K562 (cell line): ENCODE results near the gene CLCF1. TPM values are rescaled to one million over a fixed set of nuclear protein-coding genes. Genes with fewer than 3 reads are reported as not detected.

Experiments used
- ATAC-seq: fragments of 200-7000 bp; cut with Tn5 transposase; 3 replicates; pipeline ENCODE4 v1.9.1; 2020; ENCODE audit warnings: moderate library complexity
- BruUV-seq: library from RNA; stranded (reverse); fragments of 400-500 nt; replicated peaks from 2 replicates; lab custom pipeline; 2021; lab: Mats Ljungman, UMichigan
- CTCF ChIA-PET: fragments of 300-600 bp; formaldehyde crosslinking; extraction: SDS; loops from one replicate; lab custom pipeline; 2021; ENCODE audit warnings: low intra/inter-chr PET ratio; lab: Yijun Ruan, JAX
- POLR2A ChIA-PET: fragments of 300-600, 350-650 bp; sonication (Branson Sonifier 250); formaldehyde crosslinking; extraction: SDS; loops from one replicate; lab custom pipeline; 2021; ENCODE audit warnings: antibody characterized with exemption, inconsistent platforms; lab: Yijun Ruan, JAX
- DNase-seq, 4 experiments: peaks; one replicate each; pipeline versions ENCODE4 v3.0.0 to v3.0.0-alpha.2; 2011 to 2018; ENCODE audit warnings: low spot score in 3 of 4, mixed read lengths in 3 of 4; ENCODE audit errors: extremely low read depth in 1 of 4
- FAIRE-seq: peaks from 2 replicates; lab custom pipeline; 2011; peaks lifted over from hg19 to GRCh38; lab: Jason Lieb, UNC
- H2AFZ ChIP-seq: 2 replicates; pipeline ENCODE4 v1.6.0; 2011; ENCODE audit warnings: low read depth, low read length, control low read depth, inconsistent platforms
- H3K27ac ChIP-seq: fragments of 200-600 bp; 3 replicates; pipeline ENCODE4 v1.8.0; 2011; ENCODE audit warnings: low read depth, mild to moderate bottlenecking, control low read depth, inconsistent platforms, low read length, moderate library complexity, mixed read lengths; ENCODE audit errors: extremely low read depth
- H3K27me3 ChIP-seq, 2 experiments: fragments of 300-600 bp in 1 of 2; 2 replicates in 1 of 2; 3 replicates in 1 of 2; pipeline versions ENCODE4 v1.6.0 to v1.8.0; 2011; ENCODE audit warnings: inconsistent platforms in 2 of 2, low read length in 2 of 2, mild to moderate bottlenecking in 1 of 2, mixed read lengths in 1 of 2, moderate library complexity in 1 of 2; ENCODE audit not compliant: control insufficient read depth in 2 of 2, insufficient read depth in 2 of 2
- H3K36me3 ChIP-seq: fragments of 300-600 bp; 3 replicates; pipeline ENCODE4 v1.8.0; 2011; ENCODE audit warnings: mild to moderate bottlenecking, low read length, inconsistent platforms; ENCODE audit not compliant: control insufficient read depth, insufficient read depth
- H3K4me1 ChIP-seq, 2 experiments: fragments of 200-600 bp in 1 of 2; replicated peaks in 1 of 2; 2 replicates in 1 of 2; 3 replicates in 1 of 2; pipeline versions ENCODE4 v1.5.1 to v1.8.0; 2011; ENCODE audit warnings: inconsistent platforms in 2 of 2, low read length in 2 of 2, mild to moderate bottlenecking in 1 of 2, mixed read lengths in 1 of 2, moderate library complexity in 1 of 2; ENCODE audit not compliant: control insufficient read depth in 2 of 2, insufficient read depth in 2 of 2
- H3K4me2 ChIP-seq: 2 replicates; pipeline ENCODE4 v1.6.1; 2011; ENCODE audit warnings: low read length, control low read depth, inconsistent platforms, mixed read lengths; ENCODE audit not compliant: insufficient read depth
- H3K4me3 ChIP-seq: fragments of 200-600 bp; sonication (generic), shearing (Covaris generic); 2 replicates; pipeline ENCODE4 v1.5.1; 2016; ENCODE audit warnings: control low read depth, inconsistent platforms
- H3K79me2 ChIP-seq: fragments of 200-600 bp; 3 replicates; pipeline ENCODE4 v1.8.0; 2011; ENCODE audit warnings: low read length, inconsistent platforms; ENCODE audit not compliant: control insufficient read depth, insufficient read depth
- H3K9ac ChIP-seq, 2 experiments: 2 replicates each; pipeline versions ENCODE4 v1.6.0 to v1.6.1; 2011; ENCODE audit warnings: low read depth in 2 of 2, low read length in 2 of 2, control low read depth in 1 of 2, inconsistent platforms in 1 of 2, mild to moderate bottlenecking in 1 of 2, mixed read lengths in 1 of 2; ENCODE audit not compliant: insufficient read depth in 1 of 2
- H3K9me1 ChIP-seq: one replicate; pipeline ENCODE4 v1.6.0; 2011; ENCODE audit warnings: inconsistent platforms, mild to moderate bottlenecking, low read length, moderate library complexity; ENCODE audit not compliant: control insufficient read depth, insufficient read depth
- H3K9me3 ChIP-seq: replicated peaks from 2 replicates; pipeline ENCODE4 v1.5.1; 2011; ENCODE audit warnings: low read depth, low read length, inconsistent platforms; ENCODE audit not compliant: control insufficient read depth, insufficient read depth
- H4K20me1 ChIP-seq: replicated peaks from 2 replicates; pipeline ENCODE4 v1.6.1; 2011; ENCODE audit warnings: low read length, inconsistent platforms, mixed read lengths; ENCODE audit not compliant: control insufficient read depth, insufficient read depth
- BRD9 ChIP-seq: fragments of 450-650 bp; IDR thresholded peaks from 2 replicates; pipeline ENCODE4 v1.6.1; 2018; ENCODE audit warnings: low read depth; ENCODE audit not compliant: partially characterized antibody
- ERF ChIP-seq: fragments of 450-650 bp; formaldehyde crosslinking; IDR thresholded peaks from 2 replicates; pipeline ENCODE4 v1.4.0; 2020; ENCODE audit warnings: mild to moderate bottlenecking, mixed read lengths
- NFRKB ChIP-seq: fragments of 450-650 bp; IDR thresholded peaks from 2 replicates; pipeline ENCODE4 v1.6.1; 2016; ENCODE audit warnings: low read depth
- PHB2 ChIP-seq: fragments of 450-650 bp; IDR thresholded peaks from 2 replicates; pipeline ENCODE4 v1.6.1; 2017; ENCODE audit warnings: low read depth
- POLR2G ChIP-seq: fragments of 200-400 bp; formaldehyde crosslinking; IDR thresholded peaks from 2 replicates; pipeline ENCODE4 v1.6.1; 2017; ENCODE audit warnings: low read depth, mild to moderate bottlenecking, antibody characterized with exemption, low read length, moderate library complexity
- RBFOX2 ChIP-seq: fragments of 200-400 bp; formaldehyde crosslinking; IDR thresholded peaks from 2 replicates; pipeline ENCODE4 v1.6.1; 2017; ENCODE audit warnings: low read depth, mild to moderate bottlenecking, low read length, moderate library complexity
- SOX6 ChIP-seq: fragments of 450-650 bp; IDR thresholded peaks from 2 replicates; pipeline ENCODE4 v1.6.1; 2014; ENCODE audit warnings: mild to moderate bottlenecking
- ZKSCAN8 ChIP-seq: fragments of 200-800 bp; sonication (Bioruptor generic); IDR thresholded peaks from 2 replicates; pipeline ENCODE4 v1.6.1; 2016; ENCODE audit warnings: missing genetic modification characterization, missing compliant biosample characterization
- ZNF561 ChIP-seq: fragments of 450-650 bp; formaldehyde crosslinking; conservative IDR thresholded peaks from 2 replicates; pipeline ENCODE4 v1.4.0; 2020; ENCODE audit warnings: mild to moderate bottlenecking, moderate library complexity
- WGBS: fragments of 100-300 bp; shearing (Covaris generic); methylation state at CpG from one replicate; pipeline ENCODE4 v1.1.6; 2016; ENCODE audit warnings: low coverage, mixed read lengths; ENCODE audit not compliant: insufficient coverage; ENCODE audit errors: missing lambda C conversion rate; 5-methylcytosine and 5-hydroxymethylcytosine counted together
- in situ Hi-C: fragments of 300-500 bp; cut with MboI; formaldehyde crosslinking; loops from 4 replicates; pipeline ENCODE4 v1.15.0; 2018; ENCODE audit warnings: inconsistent platforms, mixed read lengths
- intact Hi-C: fragments of 100-400 bp; cut with micrococcal nuclease; formaldehyde crosslinking; loops from 2 replicates; pipeline ENCODE4 v1.14.2; 2022
- polyA plus RNA-seq, 8 experiments: library from polyadenylated mRNA; depleted of rRNA in 4 of 8; stranded (reverse) in 5 of 8; unstranded in 3 of 8; fragments of >200 nt; fragmentation: Nextera tagmentation in 2 of 8; fragmentation: Illumina TruSeq in 1 of 8; extraction: Ambion mirVana in 2 of 8; extraction: Trizol in 1 of 8; gene quantifications; 2 replicates each; pipeline versions ENCODE4 v1.2.1 to v1.2.3, GENCODE V29; 2011 to 2014; ENCODE audit warnings: inconsistent platforms in 1 of 8, missing spikeins in 1 of 8
- total RNA-seq, 7 experiments: library from RNA; depleted of rRNA in 6 of 7; stranded (reverse); fragments of >200 nt in 6 of 7; fragmentation: Illumina TruSeq in 2 of 7; extraction: Trizol in 2 of 7; gene quantifications; 2 replicates each; pipeline versions ENCODE4 v1.2.1 to v1.2.3, GENCODE V29; 2011 to 2021; ENCODE audit warnings: low replicate concordance in 1 of 7
- TF ChIP-seq, protein P1 (sequence below): sonication (generic); formaldehyde crosslinking; IDR thresholded peaks from 2 replicates; pipeline ENCODE4 v1.8.0; 2022; ENCODE audit warnings: missing genetic modification reagents, mild to moderate bottlenecking, moderate library complexity, borderline replicate concordance
- TF ChIP-seq, protein P2 (sequence below): fragments of 450-650 bp; IDR thresholded peaks from 2 replicates; pipeline ENCODE4 v1.6.1; 2018; ENCODE audit warnings: mild to moderate bottlenecking, low read depth; ENCODE audit not compliant: partially characterized antibody
- TF ChIP-seq, protein P3 (sequence below): fragments of 250-450 bp; sonication (Bioruptor Pico); IDR thresholded peaks from 2 replicates; pipeline ENCODE4 v1.5.0; 2022; ENCODE audit warnings: mild to moderate bottlenecking
- TF ChIP-seq, protein P4 (sequence below): fragments of 250-450 bp; sonication (Bioruptor Pico); IDR thresholded peaks from 2 replicates; pipeline ENCODE4 v1.8.0; 2022; ENCODE audit warnings: inconsistent platforms
- TF ChIP-seq, protein P5 (sequence below), 2 experiments: fragments of 450-650 bp; conservative IDR thresholded peaks; 2 replicates each; pipeline ENCODE4 v1.6.1; 2017; ENCODE audit warnings: mild to moderate bottlenecking in 2 of 2, moderate library complexity in 2 of 2

Gene CLCF1
- total and polyA plus RNA-seq, 9 of the 15 experiments (the other 6 are each of a cell fraction or from before 2014, with no cell fraction given): 0.49 to 5.8 (median 3.0) TPM

DNA sequence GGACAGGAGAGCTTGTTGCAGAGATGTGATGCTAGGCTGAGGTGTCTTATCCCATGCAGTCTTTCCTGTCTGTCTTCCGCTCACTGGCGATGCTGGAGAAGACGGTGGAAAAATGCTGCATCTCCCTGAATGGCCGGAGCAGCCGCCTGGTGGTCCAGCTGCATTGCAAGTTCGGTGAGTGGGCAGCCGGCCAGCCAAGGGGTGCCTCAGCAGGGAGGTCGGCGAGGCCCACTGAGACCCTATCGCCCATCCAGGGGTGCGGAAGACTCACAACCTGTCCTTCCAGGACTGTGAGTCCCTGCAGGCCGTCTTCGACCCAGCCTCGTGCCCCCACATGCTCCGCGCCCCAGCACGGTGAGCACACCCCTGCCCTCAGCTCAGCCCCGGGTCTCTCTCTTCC, 20.0 kb upstream of the CLCF1 start:
- WGBS: 90% methylated on average over 18 of the region's 18 CpGs
- ATAC-seq (no peak), DNase-seq (no peak), FAIRE-seq (no peak)
- intact Hi-C loops: no loop called here
- Histone ChIP-seq H3K79me2 (peaks cover 25% of the 10 kb centered on the region), H3K27ac (no peak overlapping the region), H3K4me3 (no peak overlapping the region), H3K4me1 (peaks cover 8 to 68% of the 10 kb centered on the region in 2 experiments; a peak in 4 of 5 replicates), H3K27me3 (no peaks in the 10 kb centered on the region), H3K9me3 (no peaks in the 10 kb centered on the region), H3K9ac (peak overlapping the region in 1 of 2 experiments; percentile 81; a peak in 2 of 4 replicates), H2AFZ (no peak overlapping the region), H4K20me1 (peaks cover 4% of the 10 kb centered on the region; the same call in 1 of the 2 replicates), H3K4me2 (no peak overlapping the region), H3K9me1 (peaks cover 3% of the 10 kb centered on the region), H3K36me3 (peaks cover 47% of the 10 kb centered on the region)
- in situ Hi-C loops: no loop called here
- ChIA-PET POLR2A (interaction anchor here (0.6 to 1.1 kb wide), 2 partner anchors 100 to 189 kb away, joined by 3 to 4 read pairs; no protein-coding TSS in a partner anchor), CTCF (no interaction called here)
- BruUV-seq: no TSS peak
- TF ChIP-seq, protein P1, sequence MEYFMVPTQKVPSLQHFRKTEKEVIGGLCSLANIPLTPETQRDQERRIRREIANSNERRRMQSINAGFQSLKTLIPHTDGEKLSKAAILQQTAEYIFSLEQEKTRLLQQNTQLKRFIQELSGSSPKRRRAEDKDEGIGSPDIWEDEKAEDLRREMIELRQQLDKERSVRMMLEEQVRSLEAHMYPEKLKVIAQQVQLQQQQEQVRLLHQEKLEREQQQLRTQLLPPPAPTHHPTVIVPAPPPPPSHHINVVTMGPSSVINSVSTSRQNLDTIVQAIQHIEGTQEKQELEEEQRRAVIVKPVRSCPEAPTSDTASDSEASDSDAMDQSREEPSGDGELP (CRISPR knock-in tag): no peak
- TF ChIP-seq ZKSCAN8 (CRISPR knock-in tag): no peak
- TF ChIP-seq, protein P2, sequence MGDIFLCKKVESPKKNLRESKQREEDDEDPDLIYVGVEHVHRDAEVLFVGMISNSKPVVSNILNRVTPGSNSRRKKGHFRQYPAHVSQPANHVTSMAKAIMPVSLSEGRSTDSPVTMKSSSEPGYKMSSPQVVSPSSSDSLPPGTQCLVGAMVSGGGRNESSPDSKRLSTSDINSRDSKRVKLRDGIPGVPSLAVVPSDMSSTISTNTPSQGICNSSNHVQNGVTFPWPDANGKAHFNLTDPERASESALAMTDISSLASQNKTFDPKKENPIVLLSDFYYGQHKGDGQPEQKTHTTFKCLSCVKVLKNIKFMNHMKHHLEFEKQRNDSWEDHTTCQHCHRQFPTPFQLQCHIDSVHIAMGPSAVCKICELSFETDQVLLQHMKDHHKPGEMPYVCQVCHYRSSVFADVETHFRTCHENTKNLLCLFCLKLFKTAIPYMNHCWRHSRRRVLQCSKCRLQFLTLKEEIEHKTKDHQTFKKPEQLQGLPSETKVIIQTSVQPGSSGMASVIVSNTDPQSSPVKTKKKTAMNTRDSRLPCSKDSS: no peak
- TF ChIP-seq ZNF561 (CRISPR knock-in tag): no peak
- TF ChIP-seq RBFOX2: peak; percentile 48
- TF ChIP-seq NFRKB: no peak
- TF ChIP-seq ERF (CRISPR knock-in tag): no peak
- no peak for TF ChIP-seq PHB2
- no peak for TF ChIP-seq SOX6
- TF ChIP-seq, protein P3, sequence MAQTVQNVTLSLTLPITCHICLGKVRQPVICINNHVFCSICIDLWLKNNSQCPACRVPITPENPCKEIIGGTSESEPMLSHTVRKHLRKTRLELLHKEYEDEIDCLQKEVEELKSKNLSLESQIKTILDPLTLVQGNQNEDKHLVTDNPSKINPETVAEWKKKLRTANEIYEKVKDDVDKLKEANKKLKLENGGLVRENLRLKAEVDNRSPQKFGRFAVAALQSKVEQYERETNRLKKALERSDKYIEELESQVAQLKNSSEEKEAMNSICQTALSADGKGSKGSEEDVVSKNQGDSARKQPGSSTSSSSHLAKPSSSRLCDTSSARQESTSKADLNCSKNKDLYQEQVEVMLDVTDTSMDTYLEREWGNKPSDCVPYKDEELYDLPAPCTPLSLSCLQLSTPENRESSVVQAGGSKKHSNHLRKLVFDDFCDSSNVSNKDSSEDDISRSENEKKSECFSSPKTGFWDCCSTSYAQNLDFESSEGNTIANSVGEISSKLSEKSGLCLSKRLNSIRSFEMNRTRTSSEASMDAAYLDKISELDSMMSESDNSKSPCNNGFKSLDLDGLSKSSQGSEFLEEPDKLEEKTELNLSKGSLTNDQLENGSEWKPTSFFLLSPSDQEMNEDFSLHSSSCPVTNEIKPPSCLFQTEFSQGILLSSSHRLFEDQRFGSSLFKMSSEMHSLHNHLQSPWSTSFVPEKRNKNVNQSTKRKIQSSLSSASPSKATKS (CRISPR knock-in tag): no peak
- no peak for TF ChIP-seq BRD9
- TF ChIP-seq POLR2G: peak; percentile 44; the same call in 1 of the 2 replicates
- TF ChIP-seq, protein P4, sequence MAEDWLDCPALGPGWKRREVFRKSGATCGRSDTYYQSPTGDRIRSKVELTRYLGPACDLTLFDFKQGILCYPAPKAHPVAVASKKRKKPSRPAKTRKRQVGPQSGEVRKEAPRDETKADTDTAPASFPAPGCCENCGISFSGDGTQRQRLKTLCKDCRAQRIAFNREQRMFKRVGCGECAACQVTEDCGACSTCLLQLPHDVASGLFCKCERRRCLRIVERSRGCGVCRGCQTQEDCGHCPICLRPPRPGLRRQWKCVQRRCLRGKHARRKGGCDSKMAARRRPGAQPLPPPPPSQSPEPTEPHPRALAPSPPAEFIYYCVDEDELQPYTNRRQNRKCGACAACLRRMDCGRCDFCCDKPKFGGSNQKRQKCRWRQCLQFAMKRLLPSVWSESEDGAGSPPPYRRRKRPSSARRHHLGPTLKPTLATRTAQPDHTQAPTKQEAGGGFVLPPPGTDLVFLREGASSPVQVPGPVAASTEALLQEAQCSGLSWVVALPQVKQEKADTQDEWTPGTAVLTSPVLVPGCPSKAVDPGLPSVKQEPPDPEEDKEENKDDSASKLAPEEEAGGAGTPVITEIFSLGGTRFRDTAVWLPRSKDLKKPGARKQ (CRISPR knock-in tag): no peak
- TF ChIP-seq, protein P5, sequence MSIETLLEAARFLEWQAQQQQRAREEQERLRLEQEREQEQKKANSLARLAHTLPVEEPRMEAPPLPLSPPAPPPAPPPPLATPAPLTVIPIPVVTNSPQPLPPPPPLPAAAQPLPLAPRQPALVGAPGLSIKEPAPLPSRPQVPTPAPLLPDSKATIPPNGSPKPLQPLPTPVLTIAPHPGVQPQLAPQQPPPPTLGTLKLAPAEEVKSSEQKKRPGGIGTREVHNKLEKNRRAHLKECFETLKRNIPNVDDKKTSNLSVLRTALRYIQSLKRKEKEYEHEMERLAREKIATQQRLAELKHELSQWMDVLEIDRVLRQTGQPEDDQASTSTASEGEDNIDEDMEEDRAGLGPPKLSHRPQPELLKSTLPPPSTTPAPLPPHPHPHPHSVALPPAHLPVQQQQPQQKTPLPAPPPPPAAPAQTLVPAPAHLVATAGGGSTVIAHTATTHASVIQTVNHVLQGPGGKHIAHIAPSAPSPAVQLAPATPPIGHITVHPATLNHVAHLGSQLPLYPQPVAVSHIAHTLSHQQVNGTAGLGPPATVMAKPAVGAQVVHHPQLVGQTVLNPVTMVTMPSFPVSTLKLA (conservative IDR thresholded peaks at IDR 0.05): no peak
- TF ChIP-seq, all 486 proteins: peak for 2
